ENCODE data around the gene KIR3DL3.
"Not testable (repeated sequence)": the region's sequence is repeated elsewhere in the genome, so short reads cannot be mapped to it uniquely, and the experiment has no call there.

KIR3DL3 gene

DNA sequence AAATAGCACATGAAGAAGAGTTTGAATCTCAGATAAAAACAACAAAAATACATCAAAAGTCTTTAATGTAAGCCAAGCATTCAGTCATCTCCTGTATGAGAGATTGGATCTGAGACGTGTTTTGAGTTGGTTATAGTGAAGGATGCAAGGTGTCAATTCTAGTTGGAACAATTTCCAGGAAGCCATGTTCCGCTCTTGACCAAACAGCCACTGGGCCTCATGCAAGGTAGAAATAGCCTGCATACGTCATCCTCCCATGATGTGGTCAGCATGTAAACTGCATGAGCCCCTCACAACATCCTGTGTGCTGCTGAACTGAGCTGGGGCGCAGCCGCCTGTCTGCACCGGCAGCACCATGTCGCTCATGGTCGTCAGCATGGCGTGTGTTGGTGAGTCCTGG lies at the start of gene KIR3DL3:
Gene KIR3DL3 (plus strand): TSS at position 301 of the 400 bp plus-strand sequence. CDS start 55 bp downstream, at position 356.
- H3K27ac ChIP-seq: no peak within 1 kb of the TSS
- TF ChIP-seq, protein P1, sequence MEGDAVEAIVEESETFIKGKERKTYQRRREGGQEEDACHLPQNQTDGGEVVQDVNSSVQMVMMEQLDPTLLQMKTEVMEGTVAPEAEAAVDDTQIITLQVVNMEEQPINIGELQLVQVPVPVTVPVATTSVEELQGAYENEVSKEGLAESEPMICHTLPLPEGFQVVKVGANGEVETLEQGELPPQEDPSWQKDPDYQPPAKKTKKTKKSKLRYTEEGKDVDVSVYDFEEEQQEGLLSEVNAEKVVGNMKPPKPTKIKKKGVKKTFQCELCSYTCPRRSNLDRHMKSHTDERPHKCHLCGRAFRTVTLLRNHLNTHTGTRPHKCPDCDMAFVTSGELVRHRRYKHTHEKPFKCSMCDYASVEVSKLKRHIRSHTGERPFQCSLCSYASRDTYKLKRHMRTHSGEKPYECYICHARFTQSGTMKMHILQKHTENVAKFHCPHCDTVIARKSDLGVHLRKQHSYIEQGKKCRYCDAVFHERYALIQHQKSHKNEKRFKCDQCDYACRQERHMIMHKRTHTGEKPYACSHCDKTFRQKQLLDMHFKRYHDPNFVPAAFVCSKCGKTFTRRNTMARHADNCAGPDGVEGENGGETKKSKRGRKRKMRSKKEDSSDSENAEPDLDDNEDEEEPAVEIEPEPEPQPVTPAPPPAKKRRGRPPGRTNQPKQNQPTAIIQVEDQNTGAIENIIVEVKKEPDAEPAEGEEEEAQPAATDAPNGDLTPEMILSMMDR (IDR thresholded peaks at IDR 0.05): no peak
- TF ChIP-seq ZFX (IDR thresholded peaks at IDR 0.05; ENCODE audit: borderline replicate concordance): no peak

DNA sequence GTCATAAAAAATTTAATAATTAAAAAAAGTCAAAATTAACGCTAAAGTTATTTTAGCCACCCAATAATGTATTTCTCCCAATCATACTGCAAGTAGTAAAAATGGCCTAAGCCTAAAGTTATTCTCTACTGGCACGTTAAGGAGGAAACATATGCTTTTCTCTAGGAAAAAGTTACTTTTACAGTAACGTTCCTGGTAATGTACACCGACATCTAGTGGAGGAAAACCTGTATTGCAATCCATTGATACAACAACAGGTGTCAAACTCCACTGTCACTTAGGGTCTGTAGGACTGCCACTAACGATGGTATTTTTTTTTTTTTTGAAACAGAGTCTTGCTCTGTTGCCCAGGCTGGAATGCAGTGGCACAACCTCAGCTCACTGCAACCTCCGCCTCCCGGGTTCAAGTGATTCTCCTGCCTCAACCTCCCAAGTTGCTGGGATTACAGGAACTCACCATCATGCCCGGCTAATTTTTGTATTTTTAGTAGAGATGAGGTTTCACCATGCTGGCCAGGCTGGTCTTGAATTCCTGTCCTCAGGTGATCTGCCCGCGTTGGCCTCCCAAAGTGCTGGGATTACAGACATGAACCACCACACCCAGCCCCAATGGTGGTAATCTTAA lies 47.9 kb upstream of the KIR3DL3 start:
- TF ChIP-seq, protein P1 (IDR thresholded peaks at IDR 0.05): peak; percentile 91
- not testable (repeated sequence) for H3K27ac ChIP-seq

DNA sequence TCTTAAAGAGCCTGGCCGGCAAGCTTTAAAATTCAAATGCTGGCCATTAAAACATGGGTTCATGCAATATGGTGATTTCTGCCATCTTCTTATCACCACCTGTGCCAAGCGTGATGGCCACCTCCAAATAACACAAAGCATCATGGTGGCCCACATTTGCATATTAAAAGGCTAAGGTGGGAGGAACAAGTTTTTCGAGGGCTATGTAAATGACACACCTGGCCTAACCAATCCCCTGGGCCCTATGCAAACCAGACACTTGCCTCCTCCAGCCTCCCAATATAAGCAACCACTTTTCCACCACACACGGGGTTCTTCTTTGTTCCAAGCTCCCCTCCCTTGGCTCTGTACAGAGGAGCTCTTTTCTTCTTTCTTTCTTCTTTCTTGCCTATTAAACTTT lies 47.0 kb upstream of the KIR3DL3 start:
- no peak overlapping the region for H3K27ac ChIP-seq
- no peak for TF ChIP-seq ZFX (IDR thresholded peaks at IDR 0.05; ENCODE audit: borderline replicate concordance)
- TF ChIP-seq, protein P1 (IDR thresholded peaks at IDR 0.05): no peak

DNA sequence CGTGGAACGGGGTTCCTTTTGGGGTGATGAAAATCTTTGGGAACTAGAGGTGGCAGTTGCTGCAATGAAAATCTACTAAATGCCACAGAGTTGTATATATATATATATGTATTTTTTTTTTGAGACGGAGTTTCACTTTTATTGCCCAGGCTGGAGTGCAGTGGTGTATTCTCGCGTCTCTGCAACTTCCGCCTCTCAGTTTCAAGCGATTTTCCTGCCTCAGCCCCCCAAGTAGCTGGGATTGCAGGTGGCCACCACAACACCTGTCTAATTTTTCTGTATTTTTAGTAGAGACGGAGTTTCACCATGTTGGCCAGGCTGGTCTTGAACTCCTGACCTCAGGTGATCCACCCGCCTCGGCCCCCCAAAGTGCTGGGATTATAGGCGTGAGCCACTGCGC lies 42.6 kb upstream of the KIR3DL3 start:
- H3K27ac ChIP-seq: not testable (repeated sequence)

DNA sequence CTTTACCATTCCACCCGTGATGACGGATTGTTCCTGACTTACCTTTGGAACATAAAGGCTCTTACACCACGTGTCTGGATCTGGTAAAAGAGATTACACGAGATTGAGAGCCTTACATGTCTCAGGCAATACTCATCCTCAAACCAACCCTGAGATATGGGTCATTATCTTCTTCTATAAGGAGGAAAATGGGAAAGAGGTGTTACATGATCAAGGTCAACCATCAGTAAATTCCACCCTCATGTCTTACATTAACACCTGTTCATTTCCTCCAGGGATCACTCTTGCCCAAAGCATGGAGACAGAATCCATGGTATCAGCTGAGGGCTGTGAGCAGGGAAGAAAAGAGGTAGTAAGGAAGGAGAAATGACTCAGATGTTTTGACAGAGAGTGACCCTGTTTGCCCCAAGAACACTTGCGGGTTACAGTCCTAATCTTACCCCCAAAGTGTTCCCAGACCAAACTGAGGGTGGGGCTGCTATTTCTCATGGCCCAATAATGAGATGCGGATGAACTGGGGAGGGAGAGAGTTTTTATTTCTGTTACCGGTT lies 41.9 kb upstream of the KIR3DL3 start:
- TF ChIP-seq, protein P1 (IDR thresholded peaks at IDR 0.05): no peak
- no peak for TF ChIP-seq ZFX (IDR thresholded peaks at IDR 0.05; ENCODE audit: borderline replicate concordance)
- H3K27ac ChIP-seq: no peak overlapping the region

DNA sequence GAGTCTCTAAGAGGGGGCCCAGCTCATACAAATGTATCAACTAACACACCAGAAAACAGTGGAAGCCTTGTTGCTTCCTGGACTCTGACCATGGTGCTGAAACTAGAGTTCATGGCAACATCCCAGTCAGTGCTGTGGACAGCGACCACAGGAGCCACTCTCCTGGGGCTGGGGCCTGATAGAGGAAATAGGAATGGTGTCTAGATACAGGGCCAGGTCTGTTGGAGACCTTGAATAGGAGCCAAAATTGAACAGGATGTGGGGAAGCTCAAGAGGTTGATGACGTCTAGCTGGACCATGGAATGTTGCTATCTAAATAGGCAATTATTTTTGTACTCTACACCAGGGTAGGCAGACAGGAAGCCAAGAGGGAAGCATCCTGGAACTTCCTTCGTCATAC lies 39.7 kb upstream of the KIR3DL3 start:
- no peak overlapping the region for H3K27ac ChIP-seq
- TF ChIP-seq ZFX (IDR thresholded peaks at IDR 0.05; ENCODE audit: borderline replicate concordance): no peak
- TF ChIP-seq, protein P1 (IDR thresholded peaks at IDR 0.05): no peak

DNA sequence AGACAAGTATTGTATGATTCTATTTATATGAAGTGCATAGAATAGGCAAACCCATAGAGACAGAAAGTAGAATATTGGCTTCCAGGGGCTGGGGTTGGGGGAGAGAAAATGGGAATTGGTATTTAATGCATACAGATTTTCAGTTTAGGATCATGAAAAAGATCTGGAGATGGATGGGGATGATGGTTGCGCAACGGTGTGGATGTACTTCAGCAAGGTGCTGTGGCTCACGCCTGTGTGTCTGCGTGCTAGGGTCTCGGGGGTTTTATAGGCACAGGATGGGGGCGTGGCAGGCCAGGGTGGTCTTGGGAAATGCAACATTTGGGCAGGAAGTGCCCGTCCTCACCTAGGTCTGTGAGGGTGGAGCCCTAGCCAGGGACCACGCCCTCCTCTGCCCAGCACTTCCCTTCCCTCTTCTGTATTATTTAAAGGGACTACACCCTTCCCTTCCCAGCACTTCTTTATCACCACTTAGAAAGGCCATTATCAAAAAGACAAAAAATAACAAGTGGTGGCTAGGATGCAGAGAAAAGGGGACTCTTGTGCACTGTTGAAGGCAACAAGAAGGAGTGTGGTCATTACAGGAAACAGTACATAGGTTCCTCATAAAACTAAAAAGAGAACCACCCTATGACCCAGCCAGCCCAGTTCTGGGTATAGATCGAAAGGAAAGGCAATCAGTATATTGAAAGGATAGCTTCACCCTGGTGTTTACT lies 32.5 kb upstream of the KIR3DL3 start:
- no peak overlapping the region for H3K27ac ChIP-seq
- TF ChIP-seq, protein P1 (IDR thresholded peaks at IDR 0.05): no peak
- TF ChIP-seq ZFX (IDR thresholded peaks at IDR 0.05; ENCODE audit: borderline replicate concordance): no peak

Data from 22Rv1 (cell line).